T-cell (primary cell): ENCODE data around the gene LHCGR. TPM values are rescaled to one million over a fixed set of nuclear protein-coding genes. Genes with fewer than 3 reads are reported as not detected.
"Not testable (repeated sequence)": the region's sequence is repeated elsewhere in the genome, so short reads cannot be mapped to it uniquely, and the experiment has no call there.

ENCODE experiments used
- ATAC-seq, 4 experiments: fragments of 200-7000 bp in 3 of 4; fragments of 150-1000 bp in 1 of 4; cut with Tn5 transposase; replicated peaks in 1 of 4; 1 replicate in 3 of 4; 2 replicates in 1 of 4; pipeline ENCODE4 v1.10.0; 2021; ENCODE audit warnings: moderate library complexity in 3 of 4, mild to moderate bottlenecking in 2 of 4, moderate number of reproducible peaks in 1 of 4
- CTCF ChIA-PET, 2 donors: fragments of 300-600 bp; sonication (Branson Sonifier 250); formaldehyde crosslinking; loops; one replicate each; lab custom pipeline; 2022; ENCODE audit warnings: antibody characterized with exemption in 2 of 2; lab: Charles Lee
- POLR2A ChIA-PET, 2 donors: fragments of 300-600 bp; sonication (Branson Sonifier 250); formaldehyde crosslinking; loops; one replicate each; lab custom pipeline; 2022; ENCODE audit warnings: antibody characterized with exemption in 2 of 2; lab: Charles Lee
- DNase-seq, 35 experiments: peaks; one replicate each; pipeline versions ENCODE4 v3.0.0 to v3.0.0-alpha.2; 2013 to 2023
- H3K27ac ChIP-seq: one replicate; pipeline ENCODE4 v1.5.1; 2013; ENCODE audit warnings: low read length
- H3K27me3 ChIP-seq, 2 experiments: replicated peaks in 1 of 2; 1 replicate in 1 of 2; 2 replicates in 1 of 2; pipeline versions ENCODE4 v1.6.1 to v1.7.0; 2013; ENCODE audit warnings: low read length in 1 of 2, mixed read lengths in 1 of 2; ENCODE audit not compliant: control insufficient read depth in 2 of 2, insufficient read depth in 2 of 2; ENCODE audit errors: extremely low read depth in 1 of 2
- H3K36me3 ChIP-seq, 2 donors: 1 replicate in 1 of 2; 2 replicates in 1 of 2; pipeline versions ENCODE4 v1.6.1 to v1.7.0; 2013; ENCODE audit warnings: low read length in 1 of 2; ENCODE audit not compliant: control insufficient read depth in 2 of 2, insufficient read depth in 1 of 2; ENCODE audit errors: extremely low read depth in 1 of 2
- H3K4me1 ChIP-seq, 2 experiments: 1 replicate in 1 of 2; 2 replicates in 1 of 2; pipeline versions ENCODE4 v1.6.1 to v1.7.0; 2013; ENCODE audit warnings: low read length in 2 of 2, mixed read lengths in 1 of 2; ENCODE audit not compliant: insufficient read depth in 2 of 2, control insufficient read depth in 1 of 2; ENCODE audit errors: extremely low read depth in 1 of 2
- H3K4me3 ChIP-seq, 2 donors: 1 replicate in 1 of 2; 2 replicates in 1 of 2; pipeline versions ENCODE4 v1.5.1 to v1.7.0; 2013; ENCODE audit warnings: mild to moderate bottlenecking in 2 of 2, low read length in 1 of 2, moderate library complexity in 1 of 2; ENCODE audit not compliant: control insufficient read depth in 1 of 2; ENCODE audit errors: extremely low read depth in 1 of 2
- H3K9me3 ChIP-seq: 2 replicates; pipeline ENCODE4 v1.7.0; 2013
- H3K27ac Mint-ChIP-seq, 2 donors: one replicate each; pipeline ENCODE4 v1.8.0; 2020 to 2021; ENCODE audit warnings: mild to moderate bottlenecking in 2 of 2, mixed read lengths in 2 of 2
- H3K27me3 Mint-ChIP-seq, 2 donors: one replicate each; pipeline ENCODE4 v1.8.0; 2021 to 2022; ENCODE audit warnings: mixed read lengths in 2 of 2
- H3K36me3 Mint-ChIP-seq: one replicate; pipeline ENCODE4 v1.8.0; 2021; ENCODE audit warnings: mixed read lengths
- H3K4me1 Mint-ChIP-seq, 3 donors: one replicate each; pipeline ENCODE4 v1.8.0; 2020 to 2022; ENCODE audit warnings: mixed read lengths in 3 of 3, mild to moderate bottlenecking in 1 of 3
- H3K4me3 Mint-ChIP-seq, 3 donors: one replicate each; pipeline ENCODE4 v1.8.0; 2020 to 2022; ENCODE audit warnings: mild to moderate bottlenecking in 3 of 3, mixed read lengths in 3 of 3, moderate library complexity in 3 of 3
- H3K9me3 Mint-ChIP-seq, 3 donors: one replicate each; pipeline ENCODE4 v1.8.0; 2020 to 2022; ENCODE audit warnings: mixed read lengths in 3 of 3
- WGBS: methylation state at CpG from one replicate; pipeline ENCODE4 v1.1.5; 2013; ENCODE audit warnings: missing lambda C conversion rate; ENCODE audit not compliant: insufficient coverage; 5-methylcytosine and 5-hydroxymethylcytosine counted together
- total RNA-seq, 35 experiments: library from RNA in 6 of 35; stranded (reverse) in 6 of 35; fragments of 120-200 nt in 1 of 35; gene quantifications; one replicate each; pipeline versions ENCODE4 v1.2.1 to v1.2.4 and lab custom pipeline; 2013 to 2026

LHCGR gene
- total RNA-seq, 5 donors from 2014 or later (not counting 1 experiment from before 2014, with no cell fraction given): not detected

DNA sequence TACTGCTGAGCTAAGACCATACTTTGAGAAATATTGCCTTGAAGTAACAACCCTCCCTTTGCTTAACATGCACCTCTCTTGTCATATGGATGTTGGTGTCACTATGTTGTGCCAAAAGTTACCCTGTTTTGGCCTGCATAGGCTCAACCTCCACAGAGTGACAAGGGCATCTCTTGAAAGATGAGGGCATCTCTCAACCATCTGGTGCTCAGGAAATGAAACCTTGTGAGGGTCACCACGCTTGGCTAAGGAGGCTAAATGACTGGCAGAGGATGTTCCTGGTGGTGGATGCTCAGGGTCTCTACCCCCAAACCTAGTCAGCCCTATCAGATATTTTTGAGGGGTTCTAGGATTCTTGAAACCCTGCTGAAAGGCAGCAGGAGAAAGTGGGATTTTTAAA lies 2.3 kb downstream of the LHCGR start:
- Mint-ChIP-seq H3K27ac (no peak overlapping the region), H3K27me3 (peaks cover 28 to 30% of the 10 kb centered on the region in 2 donors), H3K9me3 (no peaks in the 10 kb centered on the region), H3K4me1 (peaks cover 0 to 6% (median 0%) of the 10 kb centered on the region in 3 donors), H3K4me3 (no peak overlapping the region), H3K36me3 (no peaks in the 10 kb centered on the region)
- ATAC-seq (no peak), DNase-seq (no peak)
- CTCF ChIA-PET: no interaction called here
- Histone ChIP-seq H3K9me3 (no peaks in the 10 kb centered on the region), H3K4me3 (no peak overlapping the region), H3K4me1 (no peaks in the 10 kb centered on the region), H3K36me3 (no peaks in the 10 kb centered on the region), H3K27ac (no peak overlapping the region), H3K27me3 (peaks cover 7 to 13% of the 10 kb centered on the region in 2 experiments)
- POLR2A ChIA-PET: no interaction called here
- no CpG with 5 or more reads among the region's 1 CpG for WGBS

DNA sequence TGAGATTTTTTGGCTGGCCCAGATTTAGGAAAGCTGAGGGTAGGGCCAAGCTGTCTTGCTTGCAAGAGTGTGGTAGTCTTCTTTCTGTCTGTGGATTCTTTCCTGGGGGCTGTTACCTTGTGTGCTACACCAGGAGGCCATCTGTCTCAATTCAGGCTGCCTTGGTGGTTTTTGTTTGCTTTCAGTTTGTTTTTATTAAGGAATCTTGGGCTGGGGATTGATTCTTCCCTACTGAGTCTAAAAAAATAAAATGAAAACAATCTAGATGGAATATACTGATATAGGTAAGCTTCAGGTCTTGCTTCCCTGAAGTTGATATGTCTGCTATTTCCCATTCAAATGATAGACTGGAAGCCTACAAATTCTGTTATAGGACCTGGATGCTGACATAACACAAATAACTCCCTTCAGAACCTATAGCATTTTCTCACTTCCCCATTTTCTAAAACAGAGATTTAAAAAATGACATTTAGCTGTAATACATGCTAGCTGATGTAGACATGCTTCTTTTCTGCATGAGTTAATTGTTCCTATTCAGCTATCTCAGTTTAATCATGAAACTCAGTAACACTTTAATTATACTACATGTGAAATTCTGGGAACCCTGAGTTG lies 5.3 kb downstream of the LHCGR start:
- ChIA-PET CTCF (no interaction called here), POLR2A (no interaction called here)
- H3K36me3 ChIP-seq: no peaks in the 10 kb centered on the region
- H3K4me1 ChIP-seq: no peaks in the 10 kb centered on the region
- H3K27ac ChIP-seq: no peak overlapping the region
- Mint-ChIP-seq H3K36me3 (no peaks in the 10 kb centered on the region), H3K27me3 (peaks cover 9 to 13% of the 10 kb centered on the region in 2 donors), H3K4me3 (no peak overlapping the region), H3K9me3 (peaks cover 0 to 3% (median 0%) of the 10 kb centered on the region in 3 donors), H3K27ac (no peak overlapping the region), H3K4me1 (no peaks in the 10 kb centered on the region)
- peaks cover 2 to 7% of the 10 kb centered on the region in 2 experiments for H3K27me3 ChIP-seq
- ATAC-seq (no peak), DNase-seq (no peak)
- no peaks in the 10 kb centered on the region for H3K9me3 ChIP-seq
- H3K4me3 ChIP-seq: no peak overlapping the region

- WGBS: no CpG with 5 or more reads among the region's 2 CpGs
- no peak overlapping the region for H3K27ac ChIP-seq
- H3K27ac Mint-ChIP-seq: no peak overlapping the region
- no peaks in the 10 kb centered on the region for H3K4me1 Mint-ChIP-seq
- no peaks in the 10 kb centered on the region for H3K4me1 ChIP-seq
- no peaks in the 10 kb centered on the region for H3K36me3 ChIP-seq
- peaks cover 0 to 2% of the 10 kb centered on the region in 2 experiments for H3K27me3 ChIP-seq
- ATAC-seq: no peak
- ChIA-PET POLR2A (no interaction called here), CTCF (no interaction called here)
- no peaks in the 10 kb centered on the region for H3K36me3 Mint-ChIP-seq
- peaks cover 0 to 3% (median 0%) of the 10 kb centered on the region in 3 donors for H3K9me3 Mint-ChIP-seq
- no peaks in the 10 kb centered on the region for H3K9me3 ChIP-seq
- H3K4me3 Mint-ChIP-seq: no peak overlapping the region
- DNase-seq: no peak
- H3K27me3 Mint-ChIP-seq: peaks cover 4 to 7% of the 10 kb centered on the region in 2 donors
- no peak overlapping the region for H3K4me3 ChIP-seq
Observed at GRCh38 chr2:48749291-48750127, 6.0 kb downstream of the LHCGR start.

DNA sequence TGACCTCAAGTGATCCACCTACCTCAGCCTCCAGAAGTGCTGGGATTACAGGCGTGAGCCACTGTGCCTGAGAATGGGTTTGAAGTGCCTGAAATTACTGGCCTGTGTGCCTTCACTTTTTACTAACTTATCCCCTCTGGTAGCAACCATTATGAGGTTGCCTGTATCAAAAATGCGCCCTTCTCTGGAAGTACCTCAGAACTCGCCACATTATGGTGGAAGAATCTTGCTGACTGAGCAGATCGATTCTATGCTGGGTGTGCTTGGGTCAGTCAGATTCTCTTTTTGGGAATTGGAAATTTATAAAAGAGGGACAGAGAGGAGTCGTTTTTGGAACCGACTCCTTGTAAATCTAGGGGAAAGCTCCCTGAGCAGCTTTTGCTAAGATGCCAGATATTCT lies 8.2 kb downstream of the LHCGR start:
- ATAC-seq: no peak
- Mint-ChIP-seq H3K27me3 (no peaks in the 10 kb centered on the region), H3K36me3 (no peaks in the 10 kb centered on the region), H3K9me3 (peaks cover 0 to 3% (median 2%) of the 10 kb centered on the region in 3 donors), H3K27ac (no peak overlapping the region), H3K4me3 (no peak overlapping the region), H3K4me1 (no peaks in the 10 kb centered on the region)
- ChIA-PET POLR2A (no interaction called here), CTCF (interaction anchor here in 1 of 2 donors (0.6 kb wide), 1 partner anchor 9 kb away, joined by 4 read pairs; no protein-coding TSS in a partner anchor)
- Histone ChIP-seq H3K9me3 (no peaks in the 10 kb centered on the region), H3K4me1 (no peaks in the 10 kb centered on the region), H3K27ac (no peak overlapping the region), H3K4me3 (no peak overlapping the region), H3K36me3 (no peaks in the 10 kb centered on the region), H3K27me3 (no peaks in the 10 kb centered on the region)
- no CpG with 5 or more reads among the region's 6 CpGs for WGBS
- DNase-seq: no peak

- H3K36me3 ChIP-seq, H3K9me3 ChIP-seq, H3K4me3 ChIP-seq, H3K27me3 Mint-ChIP-seq, H3K4me1 ChIP-seq, ATAC-seq, H3K9me3 Mint-ChIP-seq, POLR2A ChIA-PET, H3K4me3 Mint-ChIP-seq, CTCF ChIA-PET, DNase-seq, H3K36me3 Mint-ChIP-seq, H3K27ac Mint-ChIP-seq, H3K4me1 Mint-ChIP-seq, H3K27me3 ChIP-seq, H3K27ac ChIP-seq: not testable (repeated sequence)
- no CpG with 5 or more reads among the region's 4 CpGs for WGBS
Observed at GRCh38 chr2:48739236-48739635, 16.3 kb downstream of the LHCGR start.

DNA sequence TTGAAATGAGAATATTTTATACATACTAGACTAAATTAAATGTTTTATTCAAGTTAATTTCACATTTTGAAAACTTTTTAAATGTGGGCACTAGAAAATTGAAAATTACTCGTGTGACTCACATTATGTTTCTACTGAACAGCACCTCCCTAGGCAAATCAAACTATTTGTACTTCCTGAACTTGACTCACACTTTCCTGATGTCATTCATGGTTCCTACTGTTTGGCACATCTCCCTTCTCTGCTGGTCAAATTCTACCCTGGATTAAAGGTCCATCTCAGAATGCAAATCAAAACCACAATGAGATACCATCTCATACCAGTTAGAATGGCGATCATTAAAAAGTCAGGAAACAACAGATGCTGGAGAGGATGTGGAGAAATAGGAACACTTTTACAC lies 16.7 kb downstream of the LHCGR start:
- Histone ChIP-seq H3K36me3 (no peaks in the 10 kb centered on the region), H3K4me3 (no peak overlapping the region), H3K27ac (no peak overlapping the region), H3K4me1 (no peaks in the 10 kb centered on the region), H3K27me3 (no peaks in the 10 kb centered on the region), H3K9me3 (no peaks in the 10 kb centered on the region)
- Mint-ChIP-seq H3K27ac (no peak overlapping the region), H3K9me3 (peaks cover 2 to 10% (median 5%) of the 10 kb centered on the region in 3 donors), H3K4me3 (no peak overlapping the region), H3K27me3 (peaks cover 5 to 10% of the 10 kb centered on the region in 2 donors), H3K36me3 (no peaks in the 10 kb centered on the region), H3K4me1 (no peaks in the 10 kb centered on the region)
- CTCF ChIA-PET: no interaction called here
- WGBS: 0% methylated on average over 1 of the region's 2 CpGs
- DNase-seq: no peak
- POLR2A ChIA-PET: no interaction called here
- ATAC-seq: no peak
